Left ventricle myocardium inferior (tissue), 1 donor: ENCODE data around the gene GSPT1. TPM values are rescaled to one million over a fixed set of nuclear protein-coding genes. Genes with fewer than 3 reads are reported as not detected.
"Not testable (repeated sequence)": the region's sequence is repeated elsewhere in the genome, so short reads cannot be mapped to it uniquely, and the experiment has no call there.

ENCODE experiments used
- DNase-seq: peaks from one replicate; pipeline ENCODE4 v3.0.0-alpha.2; 2020
- H3K27ac ChIP-seq: fragments of 200-600 bp; replicated peaks from 2 replicates; pipeline ENCODE4 v1.8.0; 2021
- H3K27me3 ChIP-seq: fragments of 200-600 bp; 2 replicates; pipeline ENCODE4 v1.8.0; 2021; ENCODE audit warnings: low read depth
- H3K36me3 ChIP-seq: fragments of 200-600 bp; 2 replicates; pipeline ENCODE4 v1.8.0; 2021
- H3K4me1 ChIP-seq: fragments of 200-600 bp; 2 replicates; pipeline ENCODE4 v1.8.0; 2021
- H3K4me3 ChIP-seq: fragments of 200-600 bp; 2 replicates; pipeline ENCODE4 v1.8.0; 2021; ENCODE audit warnings: mild to moderate bottlenecking, moderate library complexity
- H3K9me3 ChIP-seq: fragments of 200-600 bp; replicated peaks from 2 replicates; pipeline ENCODE4 v1.8.0; 2021
- intact Hi-C: fragments of 100-400 bp; cut with micrococcal nuclease; formaldehyde crosslinking; loops from one replicate; pipeline ENCODE4 v1.11.0; 2022
- total RNA-seq: library from RNA; stranded (reverse); fragmentation: NEBNext Ultra II Directional; extraction: Animal tissue kit (Norgen Biotek cat#: 25700); gene quantifications from one replicate; pipeline ENCODE4 v1.2.1, GENCODE V29; 2021
- TF ChIP-seq, protein P1 (sequence below): fragments of 200-600 bp; IDR thresholded peaks from 2 replicates; pipeline ENCODE4 v1.8.0; 2021; ENCODE audit warnings: antibody characterized with exemption, mild to moderate bottlenecking, borderline replicate concordance
- donor health status: DM: no; HTN: yes; CAD: no; lungs with severe emphysema.

The GSPT1 gene
- total RNA-seq, 1 donor from 2014 or later: 82.3 TPM

DNA sequence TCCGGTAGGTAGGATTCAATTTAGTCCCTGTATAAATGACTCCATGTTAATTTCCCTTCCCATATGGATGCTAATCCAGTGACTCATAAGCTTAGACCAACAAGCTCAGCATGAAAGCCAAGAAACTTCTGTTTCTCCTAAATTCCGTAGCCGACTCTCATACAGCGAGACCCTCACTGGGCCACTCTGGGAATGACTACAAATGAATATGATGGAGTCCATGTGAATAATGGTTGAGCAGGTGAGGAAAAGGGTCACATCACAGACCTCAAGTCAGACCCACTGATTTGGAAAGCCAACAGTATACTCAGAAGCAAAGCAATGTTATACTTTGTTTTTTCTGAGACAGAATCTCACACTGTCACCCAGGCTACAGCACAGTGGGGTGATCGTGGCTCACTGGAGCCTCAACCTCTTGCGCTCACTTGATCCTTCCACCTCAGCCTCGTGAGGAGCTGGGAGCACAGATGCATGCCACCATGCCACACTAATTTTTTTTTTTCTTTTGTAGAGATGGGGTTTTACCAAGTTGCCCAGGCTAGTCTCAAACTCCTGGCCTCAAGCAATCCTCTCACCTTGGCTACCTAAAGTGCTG, 79.0 kb downstream of the GSPT1 start:
- no peaks in the 10 kb centered on the region for H3K4me1 ChIP-seq
- no peak overlapping the region for H3K27ac ChIP-seq
- TF ChIP-seq, protein P1, sequence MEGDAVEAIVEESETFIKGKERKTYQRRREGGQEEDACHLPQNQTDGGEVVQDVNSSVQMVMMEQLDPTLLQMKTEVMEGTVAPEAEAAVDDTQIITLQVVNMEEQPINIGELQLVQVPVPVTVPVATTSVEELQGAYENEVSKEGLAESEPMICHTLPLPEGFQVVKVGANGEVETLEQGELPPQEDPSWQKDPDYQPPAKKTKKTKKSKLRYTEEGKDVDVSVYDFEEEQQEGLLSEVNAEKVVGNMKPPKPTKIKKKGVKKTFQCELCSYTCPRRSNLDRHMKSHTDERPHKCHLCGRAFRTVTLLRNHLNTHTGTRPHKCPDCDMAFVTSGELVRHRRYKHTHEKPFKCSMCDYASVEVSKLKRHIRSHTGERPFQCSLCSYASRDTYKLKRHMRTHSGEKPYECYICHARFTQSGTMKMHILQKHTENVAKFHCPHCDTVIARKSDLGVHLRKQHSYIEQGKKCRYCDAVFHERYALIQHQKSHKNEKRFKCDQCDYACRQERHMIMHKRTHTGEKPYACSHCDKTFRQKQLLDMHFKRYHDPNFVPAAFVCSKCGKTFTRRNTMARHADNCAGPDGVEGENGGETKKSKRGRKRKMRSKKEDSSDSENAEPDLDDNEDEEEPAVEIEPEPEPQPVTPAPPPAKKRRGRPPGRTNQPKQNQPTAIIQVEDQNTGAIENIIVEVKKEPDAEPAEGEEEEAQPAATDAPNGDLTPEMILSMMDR: no peak
- peaks cover 56% of the 10 kb centered on the region for H3K36me3 ChIP-seq
- no peak for DNase-seq
- no peaks in the 10 kb centered on the region for H3K9me3 ChIP-seq
- no peaks in the 10 kb centered on the region for H3K27me3 ChIP-seq
- intact Hi-C loops: no loop called here
- no peak overlapping the region for H3K4me3 ChIP-seq

DNA sequence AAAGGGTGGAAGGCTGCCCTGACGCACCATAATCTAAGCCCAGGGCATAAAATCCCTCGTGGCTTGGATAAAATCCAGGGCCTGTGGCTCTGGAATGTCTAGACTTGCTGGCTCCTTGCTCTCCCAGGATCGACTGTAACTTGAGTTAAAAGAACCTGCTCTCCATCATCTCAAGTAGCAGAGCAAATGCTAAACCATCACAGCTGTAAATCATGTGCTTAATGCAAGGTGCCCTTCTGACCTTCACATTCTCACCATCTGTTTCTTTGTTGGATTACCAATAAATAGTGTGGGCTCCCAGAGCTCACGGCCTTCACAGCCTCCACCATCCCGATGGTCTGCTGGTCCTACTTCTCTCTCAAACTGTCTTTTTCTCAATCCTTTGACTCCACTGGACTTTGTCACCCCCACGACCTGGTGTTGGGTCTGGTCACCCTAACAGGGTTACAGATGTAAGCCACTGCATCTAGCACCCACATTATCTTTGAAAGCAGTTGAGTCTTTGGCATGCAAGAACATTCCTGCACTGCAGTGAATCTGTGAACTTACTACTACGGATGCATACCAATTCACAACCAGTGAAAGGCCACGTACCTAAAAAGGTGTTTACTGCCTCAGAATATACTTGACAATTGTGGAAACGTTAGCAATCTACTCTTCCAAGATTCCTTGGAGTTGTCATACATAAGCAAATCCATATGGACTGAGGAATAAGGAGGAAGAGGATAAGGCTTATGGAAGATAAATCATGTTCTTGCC, 79.7 kb downstream of the GSPT1 start:
- H3K4me3 ChIP-seq: no peak overlapping the region
- TF ChIP-seq, protein P1: no peak
- H3K4me1 ChIP-seq: no peaks in the 10 kb centered on the region
- H3K27me3 ChIP-seq: no peaks in the 10 kb centered on the region
- peaks cover 49% of the 10 kb centered on the region for H3K36me3 ChIP-seq
- no peaks in the 10 kb centered on the region for H3K9me3 ChIP-seq
- intact Hi-C loops: no loop called here
- no peak overlapping the region for H3K27ac ChIP-seq
- DNase-seq: no peak

DNA sequence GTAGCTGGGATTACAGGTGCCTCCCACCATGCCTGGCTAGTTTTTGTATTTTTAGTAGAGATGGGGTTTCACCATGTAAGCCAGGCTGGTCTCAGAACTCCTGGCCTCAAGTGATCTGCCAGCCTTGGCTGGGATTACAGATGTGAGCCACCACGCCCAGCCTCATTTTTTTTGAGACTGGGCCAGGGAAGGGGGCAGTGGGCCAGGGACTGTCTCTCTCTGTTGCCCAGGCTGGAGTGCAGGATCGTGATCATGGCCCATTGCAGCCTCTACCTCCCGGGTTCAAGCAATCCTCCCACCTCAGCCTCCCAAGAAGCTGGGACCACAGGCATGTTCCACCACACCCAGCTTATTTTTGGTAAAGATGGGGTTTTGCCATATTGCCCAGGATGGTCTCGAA, 80.4 kb downstream of the GSPT1 start:
- Histone ChIP-seq H3K4me1 (no peaks in the 10 kb centered on the region), H3K9me3 (no peaks in the 10 kb centered on the region), H3K27ac (no peak overlapping the region), H3K27me3 (no peaks in the 10 kb centered on the region), H3K4me3 (no peak overlapping the region), H3K36me3 (peaks cover 42% of the 10 kb centered on the region)
- TF ChIP-seq, protein P1: no peak
- DNase-seq: no peak
- intact Hi-C loops: no loop called here

GRCh38 chr16:11833951-11834695, 81.6 kb downstream of the GSPT1 start:
- no peak overlapping the region for H3K4me3 ChIP-seq
- TF ChIP-seq, protein P1: no peak
- intact Hi-C loops: no loop called here
- H3K27me3 ChIP-seq: no peaks in the 10 kb centered on the region
- H3K27ac ChIP-seq: no peak overlapping the region
- peaks cover 30% of the 10 kb centered on the region for H3K36me3 ChIP-seq
- no peak for DNase-seq
- H3K4me1 ChIP-seq: no peaks in the 10 kb centered on the region
- no peaks in the 10 kb centered on the region for H3K9me3 ChIP-seq

DNA sequence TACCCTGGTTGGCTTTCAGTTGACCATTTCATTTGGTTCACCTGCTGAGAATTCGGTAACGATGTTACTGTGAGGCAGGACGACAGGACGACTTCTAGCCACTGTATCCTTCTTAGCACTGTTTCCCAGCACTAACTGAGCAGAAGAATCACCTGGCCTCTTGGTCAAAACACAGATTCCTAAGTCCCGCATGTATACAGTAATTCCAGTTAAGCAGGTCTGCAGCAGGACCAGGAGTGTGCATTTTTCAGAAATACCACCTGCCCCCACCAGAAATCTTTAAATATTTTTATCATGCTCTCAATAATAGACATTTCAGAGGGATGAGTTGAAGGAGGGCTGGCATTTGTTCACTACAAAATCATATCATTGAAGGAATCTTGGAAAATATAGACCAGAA, 87.1 kb downstream of the GSPT1 start:
- H3K9me3 ChIP-seq: no peaks in the 10 kb centered on the region
- intact Hi-C loops: no loop called here
- DNase-seq: no peak
- H3K4me1 ChIP-seq: peaks cover 12% of the 10 kb centered on the region
- no peaks in the 10 kb centered on the region for H3K36me3 ChIP-seq
- TF ChIP-seq, protein P1: no peak
- no peak overlapping the region for H3K4me3 ChIP-seq
- H3K27me3 ChIP-seq: no peaks in the 10 kb centered on the region
- no peak overlapping the region for H3K27ac ChIP-seq

- H3K4me1 ChIP-seq: peaks cover 12% of the 10 kb centered on the region
- H3K27ac ChIP-seq, intact Hi-C loops, H3K9me3 ChIP-seq, H3K27me3 ChIP-seq, H3K4me3 ChIP-seq, DNase-seq, H3K36me3 ChIP-seq: not testable (repeated sequence)
These were observed 90.1 kb downstream of the GSPT1 start for GRCh38 chr16:11825520-11826165.
